Mesendoderm (in vitro differentiated cells): ENCODE data around the gene OR10Z1.

ENCODE experiments used
- DNase-seq: peaks from one replicate; pipeline ENCODE4 v3.0.0; 2013
- H2AK5ac ChIP-seq: 2 replicates; pipeline ENCODE4 v1.6.1; 2013; ENCODE audit warnings: low read length, inconsistent platforms
- H2BK120ac ChIP-seq: 2 replicates; pipeline ENCODE4 v1.6.1; 2013; ENCODE audit warnings: low read depth, mild to moderate bottlenecking, low read length, moderate library complexity, mixed read lengths
- H2BK15ac ChIP-seq: replicated peaks from 2 replicates; pipeline ENCODE4 v1.6.1; 2013; ENCODE audit warnings: low read depth, mild to moderate bottlenecking, moderate library complexity
- H2BK5ac ChIP-seq: 2 replicates; pipeline ENCODE4 v1.6.1; 2013; ENCODE audit warnings: low read length, inconsistent platforms
- H3K18ac ChIP-seq: 2 replicates; pipeline ENCODE4 v1.6.1; 2013; ENCODE audit warnings: mild to moderate bottlenecking, low read length, mixed read lengths
- H3K23ac ChIP-seq: one replicate; pipeline ENCODE4 v1.6.1; 2013; ENCODE audit warnings: low read length
- H3K27ac ChIP-seq: 2 replicates; pipeline ENCODE4 v1.5.1; 2013; ENCODE audit warnings: low read depth, mild to moderate bottlenecking, inconsistent platforms, low read length, moderate library complexity
- H3K27me3 ChIP-seq: 2 replicates; pipeline ENCODE4 v1.6.1; 2013; ENCODE audit warnings: low read length, control low read depth, mild to moderate bottlenecking, inconsistent platforms; ENCODE audit not compliant: insufficient read depth, poor library complexity
- H3K36me3 ChIP-seq: 2 replicates; pipeline ENCODE4 v1.6.1; 2013; ENCODE audit warnings: low read length, inconsistent platforms; ENCODE audit not compliant: control insufficient read depth, insufficient read depth
- H3K4ac ChIP-seq: one replicate; pipeline ENCODE4 v1.6.1; 2013; ENCODE audit warnings: low read depth, mild to moderate bottlenecking, low read length, moderate library complexity
- H3K4me1 ChIP-seq: 2 replicates; pipeline ENCODE4 v1.6.1; 2013; ENCODE audit warnings: low read depth, low read length, inconsistent platforms; ENCODE audit not compliant: control insufficient read depth
- H3K4me2 ChIP-seq: 2 replicates; pipeline ENCODE4 v1.6.1; 2013; ENCODE audit warnings: low read length
- H3K4me3 ChIP-seq: 2 replicates; pipeline ENCODE4 v1.5.1; 2013; ENCODE audit warnings: mild to moderate bottlenecking, low read length
- H3K56ac ChIP-seq: one replicate; pipeline ENCODE4 v1.6.1; 2013; ENCODE audit warnings: low read length
- H3K79me1 ChIP-seq: 2 replicates; pipeline ENCODE4 v1.6.1; 2013; ENCODE audit warnings: low read length, inconsistent platforms
- H3K79me2 ChIP-seq: 2 replicates; pipeline ENCODE4 v1.6.1; 2013; ENCODE audit warnings: mild to moderate bottlenecking, low read length; ENCODE audit not compliant: control insufficient read depth, insufficient read depth
- H3K9ac ChIP-seq: 2 replicates; pipeline ENCODE4 v1.6.1; 2013; ENCODE audit warnings: low read length, inconsistent platforms
- H4K5ac ChIP-seq: one replicate; pipeline ENCODE4 v1.6.1; 2013; ENCODE audit warnings: low read length
- H4K8ac ChIP-seq: one replicate; pipeline ENCODE4 v1.6.1; 2013; ENCODE audit warnings: low read depth, mild to moderate bottlenecking, control low read depth, low read length, moderate library complexity
- WGBS: extraction: QIAGEN DNeasy Blood & Tissue Kit; methylation state at CpG from one replicate; pipeline ENCODE4 v1.1.7; 2013; ENCODE audit warnings: low lambda C conversion rate, missing lambda C conversion rate; ENCODE audit not compliant: insufficient coverage; ENCODE audit errors: extremely low coverage; 5-methylcytosine and 5-hydroxymethylcytosine counted together

Gene OR10Z1

DNA sequence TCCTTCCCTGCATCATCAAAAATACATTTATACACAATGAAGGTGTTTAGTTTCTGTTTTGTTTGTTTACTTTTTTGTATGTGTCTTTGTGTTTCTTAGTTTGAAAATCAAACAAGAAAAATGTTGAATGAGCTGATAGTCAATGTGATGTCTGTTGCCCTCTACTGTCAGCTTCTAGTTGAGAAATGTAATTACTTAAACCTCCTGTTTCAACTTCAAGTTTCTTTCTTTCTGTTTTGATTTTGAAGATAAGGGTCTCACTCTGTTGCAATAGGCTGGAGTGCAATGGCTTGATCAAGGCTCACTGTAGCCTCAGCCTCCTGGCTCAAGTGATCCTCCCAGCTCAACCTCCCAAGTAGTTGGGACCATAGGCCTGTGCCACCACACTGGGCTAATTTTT lies 44.0 kb downstream of the OR10Z1 start:
- Histone ChIP-seq H3K36me3 (no peaks in the 10 kb centered on the region), H3K27me3 (no peaks in the 10 kb centered on the region), H3K4me3 (no peak overlapping the region), H3K18ac (no peak overlapping the region), H4K8ac (no peak overlapping the region), H3K79me1 (no peaks in the 10 kb centered on the region), H3K4me1 (no peaks in the 10 kb centered on the region), H2BK15ac (no peak overlapping the region), H3K4me2 (no peak overlapping the region), H2BK5ac (no peak overlapping the region), H2AK5ac (no peak overlapping the region), H3K9ac (no peak overlapping the region), H3K23ac (no peak overlapping the region), H3K27ac (no peak overlapping the region), H2BK120ac (no peak overlapping the region), H3K79me2 (no peaks in the 10 kb centered on the region), H3K4ac (no peak overlapping the region), H3K56ac (no peak overlapping the region), H4K5ac (no peak overlapping the region)
- DNase-seq, result peak; percentile 24

DNA sequence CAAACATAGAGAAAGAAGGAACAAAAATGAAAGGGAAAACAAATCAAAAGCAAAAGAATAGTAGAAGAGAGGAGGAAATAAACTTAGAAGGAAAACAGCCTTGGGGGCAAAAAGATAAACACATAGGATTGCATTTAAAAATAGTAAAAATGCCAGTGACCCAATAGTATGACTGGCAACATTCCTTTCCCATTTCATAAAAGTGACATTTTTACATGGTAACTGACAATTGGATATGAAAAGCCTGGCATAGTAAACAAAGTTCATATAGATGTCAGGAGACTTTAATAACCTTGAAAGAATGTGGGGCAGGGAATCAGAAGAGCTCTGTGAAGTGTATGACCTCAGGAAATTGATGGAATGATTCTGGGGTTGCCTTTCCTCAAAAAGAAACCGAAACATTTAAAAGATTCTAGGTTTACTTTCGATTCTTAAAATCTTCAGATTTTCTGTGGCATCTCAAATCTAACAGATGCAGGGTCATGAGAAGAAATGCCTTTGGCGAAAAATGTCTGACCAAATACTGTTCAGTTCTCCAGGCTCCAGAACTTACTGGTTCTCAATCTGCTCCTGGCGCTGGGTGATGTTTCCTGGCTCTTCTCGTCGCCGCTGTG lies 47.8 kb downstream of the OR10Z1 start:
- Histone ChIP-seq H3K36me3 (no peaks in the 10 kb centered on the region), H3K4ac (no peak overlapping the region)

DNA sequence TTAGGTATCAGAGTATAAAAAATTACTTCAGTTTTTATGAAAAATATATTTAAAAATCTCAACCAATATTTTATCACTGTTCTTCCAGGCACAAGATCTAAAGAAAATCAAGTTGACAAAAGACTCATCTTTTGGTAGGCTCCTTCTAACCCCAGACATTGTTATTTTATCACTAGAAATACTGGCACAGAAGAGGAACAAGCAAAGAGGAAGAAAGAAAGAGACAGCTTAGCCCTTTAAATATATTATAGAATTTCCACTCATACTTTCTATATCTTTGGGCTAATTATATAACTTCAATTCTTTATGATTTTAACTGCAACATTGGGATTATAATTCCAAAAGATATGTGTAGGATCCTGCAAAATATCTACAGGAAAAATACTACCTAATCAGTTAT lies 49.0 kb downstream of the OR10Z1 start:
- Histone ChIP-seq H3K4me3 (no peak overlapping the region), H3K79me2 (no peaks in the 10 kb centered on the region), H4K5ac (no peak overlapping the region), H2BK5ac (no peak overlapping the region), H2BK15ac (no peak overlapping the region), H4K8ac (no peak overlapping the region), H3K4me2 (no peak overlapping the region), H3K18ac (no peak overlapping the region), H3K9ac (no peak overlapping the region), H3K4me1 (no peaks in the 10 kb centered on the region), H2BK120ac (no peak overlapping the region), H2AK5ac (no peak overlapping the region), H3K79me1 (no peaks in the 10 kb centered on the region), H3K4ac (no peak overlapping the region), H3K56ac (no peak overlapping the region), H3K27ac (no peak overlapping the region), H3K23ac (no peak overlapping the region), H3K27me3 (no peaks in the 10 kb centered on the region), H3K36me3 (no peaks in the 10 kb centered on the region)
- no peak for DNase-seq

More for the DNA sequence above, 47.8 kb downstream of the OR10Z1 start:
- no peak overlapping the region for H3K18ac ChIP-seq
- no peak overlapping the region for H3K27ac ChIP-seq
- WGBS, result no CpG with 5 or more reads among the region's 7 CpGs
- H2BK5ac ChIP-seq, result no peak overlapping the region
- no peak overlapping the region for H3K9ac ChIP-seq
- H3K4me2 ChIP-seq, result no peak overlapping the region
- no peak overlapping the region for H2BK15ac ChIP-seq
- no peak overlapping the region for H3K56ac ChIP-seq
- no peaks in the 10 kb centered on the region for H3K4me1 ChIP-seq
- H4K8ac ChIP-seq, result no peak overlapping the region
- H3K23ac ChIP-seq, result no peak overlapping the region
- H2BK120ac ChIP-seq, result no peak overlapping the region
- DNase-seq, result no peak
- no peaks in the 10 kb centered on the region for H3K27me3 ChIP-seq
- H3K79me1 ChIP-seq, result no peaks in the 10 kb centered on the region
- no peak overlapping the region for H4K5ac ChIP-seq
- no peak overlapping the region for H3K4me3 ChIP-seq
- H2AK5ac ChIP-seq, result no peak overlapping the region
- no peaks in the 10 kb centered on the region for H3K79me2 ChIP-seq

DNA sequence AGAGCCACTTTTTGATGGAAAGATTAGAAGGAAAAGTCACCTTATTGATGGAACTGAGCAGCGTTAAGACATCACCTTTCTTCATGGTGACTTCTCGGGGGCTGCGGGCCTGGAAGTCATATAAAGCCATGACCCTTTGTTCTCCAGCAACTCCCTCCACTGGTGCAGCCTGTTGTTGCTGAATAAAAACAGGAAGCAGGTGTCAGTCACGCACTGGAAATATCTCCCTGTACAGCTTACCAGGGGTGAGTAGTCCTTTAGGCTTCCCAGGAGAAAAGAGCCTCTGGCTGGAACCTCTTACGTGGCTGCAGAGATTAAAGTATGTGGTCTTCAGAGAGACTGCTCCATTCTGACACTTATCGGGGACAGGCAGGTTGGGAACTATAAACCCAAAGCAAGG lies 49.5 kb downstream of the OR10Z1 start:
- no peak overlapping the region for H2BK5ac ChIP-seq
- no peak overlapping the region for H3K4ac ChIP-seq
- H3K4me3 ChIP-seq, result no peak overlapping the region
- no peak for DNase-seq
- H3K27ac ChIP-seq, result no peak overlapping the region
- H3K36me3 ChIP-seq, result no peaks in the 10 kb centered on the region
- WGBS, result no CpG with 5 or more reads among the region's 6 CpGs
- no peak overlapping the region for H2BK15ac ChIP-seq
- H3K18ac ChIP-seq, result no peak overlapping the region
- no peak overlapping the region for H2AK5ac ChIP-seq
- H3K4me1 ChIP-seq, result no peaks in the 10 kb centered on the region
- no peak overlapping the region for H3K4me2 ChIP-seq
- no peak overlapping the region for H4K5ac ChIP-seq
- no peak overlapping the region for H3K56ac ChIP-seq
- H2BK120ac ChIP-seq, result no peak overlapping the region
- H3K79me2 ChIP-seq, result no peaks in the 10 kb centered on the region
- no peaks in the 10 kb centered on the region for H3K27me3 ChIP-seq
- no peak overlapping the region for H3K9ac ChIP-seq
- H3K23ac ChIP-seq, result no peak overlapping the region
- H4K8ac ChIP-seq, result no peak overlapping the region
- H3K79me1 ChIP-seq, result no peaks in the 10 kb centered on the region
